ENCODE data around the gene EIF1. TPM values are rescaled to one million over a fixed set of nuclear protein-coding genes. Genes with fewer than 3 reads are reported as not detected.
"Not testable (repeated sequence)": the region's sequence is repeated elsewhere in the genome, so short reads cannot be mapped to it uniquely, and the experiment has no call there.

EIF1 gene
- total RNA-seq, 1 donor from 2014 or later: 1,012 TPM

DNA sequence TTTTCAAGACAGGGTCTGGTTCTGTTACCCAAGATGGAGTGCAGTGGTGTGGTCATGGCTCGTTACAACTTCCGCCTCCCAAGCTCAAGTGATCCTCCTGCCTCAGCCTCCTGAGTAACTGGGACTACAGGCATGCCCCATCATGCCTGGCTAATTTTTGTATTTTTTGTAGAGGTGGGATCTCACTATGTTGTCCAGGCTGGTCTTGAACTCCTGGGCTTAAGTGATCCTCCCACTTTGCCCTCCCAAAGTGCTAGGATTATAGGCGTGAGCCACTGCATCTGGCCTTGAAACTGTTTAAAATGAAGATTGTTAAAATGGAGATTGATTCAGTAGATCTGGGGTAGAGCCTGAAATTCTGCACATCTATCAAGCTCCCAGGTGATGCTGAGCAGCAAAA, 12.2 kb downstream of the EIF1 start:
- DNase-seq (ENCODE audit: low spot score): not testable (repeated sequence)

DNA sequence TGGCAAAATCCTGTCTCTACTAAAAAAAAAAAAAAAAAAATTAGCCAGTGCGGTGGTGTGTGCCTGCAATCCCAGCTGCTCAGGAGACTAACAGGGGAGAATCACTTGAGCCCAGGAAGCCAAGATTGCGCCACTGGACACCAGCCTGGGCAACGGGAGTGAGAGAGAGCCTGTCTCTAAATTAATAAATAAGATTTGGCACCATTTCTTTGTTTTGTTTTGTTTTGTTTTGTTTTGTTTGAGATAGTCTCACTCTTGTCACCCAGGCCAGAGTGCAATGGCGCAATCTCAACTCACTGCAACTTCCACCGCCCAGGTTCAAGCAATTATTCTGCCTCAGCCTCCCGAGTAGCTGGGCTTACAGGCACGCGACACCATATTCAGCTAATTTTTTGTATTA, 14.0 kb downstream of the EIF1 start:
- DNase-seq (ENCODE audit: low spot score): no peak

DNA sequence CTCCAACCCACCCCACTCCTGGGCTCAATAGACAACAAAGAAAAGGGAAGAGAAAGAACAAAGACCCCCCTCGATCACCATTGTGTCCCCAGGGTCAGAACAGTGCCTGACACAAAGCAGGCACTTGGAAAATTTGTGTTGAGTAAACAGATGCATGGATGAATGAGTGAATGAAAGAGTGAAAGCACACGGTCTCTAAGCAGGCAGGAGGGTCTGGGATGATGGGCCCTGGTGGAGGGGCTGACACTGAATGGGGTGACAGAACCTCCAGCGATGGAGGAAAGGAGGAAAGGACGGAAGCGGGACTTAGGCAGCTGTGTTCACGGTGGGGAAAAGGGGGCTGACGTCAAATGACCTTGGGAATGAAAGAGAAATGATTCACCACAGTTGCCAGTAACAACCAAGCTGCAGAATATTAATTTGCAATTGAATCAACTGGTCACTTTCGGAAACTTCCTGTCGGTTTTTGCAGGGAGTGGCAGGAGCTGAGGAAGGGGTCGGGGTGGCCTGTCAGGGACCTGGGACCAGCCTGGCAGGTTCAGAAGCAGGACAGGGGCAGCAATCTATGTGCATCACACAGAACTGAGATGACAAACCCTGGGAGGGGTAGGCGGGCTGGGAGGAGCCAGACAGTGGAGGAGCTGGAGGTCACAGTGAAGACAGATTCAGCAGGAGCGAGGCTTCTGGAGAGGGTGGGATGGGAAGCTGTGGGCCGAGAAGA, 16.7 kb downstream of the EIF1 start:
- DNase-seq (ENCODE audit: low spot score): no peak

DNA sequence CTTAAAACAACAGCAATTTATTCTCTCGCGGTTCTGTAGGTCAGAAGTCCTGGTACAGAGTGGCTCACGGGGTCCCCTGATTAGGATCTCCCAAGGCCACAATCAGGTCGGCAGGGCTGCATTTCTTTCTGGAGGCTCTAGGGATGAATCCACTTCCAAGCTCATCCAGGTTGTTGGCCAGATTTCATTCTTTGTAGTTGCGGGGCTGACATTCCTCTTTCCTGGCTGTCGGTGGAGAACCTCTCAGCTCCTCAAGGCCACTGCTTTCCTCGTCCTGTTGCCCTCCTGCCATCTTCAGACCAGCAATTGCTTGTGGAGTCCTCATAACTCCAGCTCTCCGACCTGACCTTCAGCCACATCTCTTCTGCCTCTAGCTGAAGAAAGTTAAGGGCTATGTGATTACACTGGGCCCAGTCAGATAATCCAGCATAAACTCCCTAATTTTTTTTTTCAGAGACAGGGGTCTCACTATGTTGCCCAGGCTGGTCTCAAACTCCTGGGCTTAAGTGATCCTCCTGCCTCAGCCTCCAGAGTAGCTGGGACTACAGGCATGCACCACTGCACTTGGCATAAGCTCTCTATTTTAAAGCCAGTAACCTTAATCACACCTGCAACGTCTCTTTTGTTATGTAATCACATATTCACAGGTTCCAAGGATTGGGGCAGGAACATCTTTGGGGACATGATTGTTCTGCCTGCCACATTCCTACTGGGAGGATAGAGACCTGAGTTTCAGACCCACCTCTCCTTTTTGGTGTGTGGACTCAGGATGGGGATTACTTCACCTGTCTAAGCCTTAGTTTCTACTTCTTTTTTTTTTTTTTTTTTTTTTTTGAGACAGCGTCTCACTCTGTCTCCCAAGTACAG, 19.4 kb downstream of the EIF1 start:
- no peak for DNase-seq (ENCODE audit: low spot score)

DNA sequence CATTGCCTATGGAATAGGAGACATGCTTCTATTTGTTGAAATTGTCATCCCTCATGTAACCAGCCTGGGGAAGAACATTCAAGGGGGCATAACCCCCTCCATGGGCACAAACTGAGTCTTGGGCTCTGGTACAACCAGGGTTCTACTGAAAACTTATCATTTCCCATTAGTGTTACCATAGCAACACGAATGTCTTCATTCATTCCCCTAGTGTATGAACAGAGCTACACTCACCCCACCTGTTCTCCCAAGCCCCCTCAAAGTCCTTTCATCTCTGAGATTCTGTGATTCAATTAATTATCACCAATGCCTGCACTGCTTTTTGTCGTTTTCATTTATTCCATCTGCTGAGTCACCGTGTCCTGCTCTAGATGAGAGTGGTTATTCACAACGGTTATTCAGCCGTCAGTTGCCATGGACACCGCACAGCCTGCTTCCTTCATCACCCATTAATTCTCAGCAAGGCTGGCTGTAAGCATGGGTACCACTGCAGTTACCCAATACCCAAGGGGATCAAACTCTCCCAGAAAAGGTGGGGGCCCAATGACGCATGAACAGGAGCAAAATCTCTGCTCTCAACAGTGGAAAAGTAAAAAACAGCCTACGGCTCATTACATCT, 21.9 kb downstream of the EIF1 start:
- no peak for DNase-seq (ENCODE audit: low spot score)

DNA sequence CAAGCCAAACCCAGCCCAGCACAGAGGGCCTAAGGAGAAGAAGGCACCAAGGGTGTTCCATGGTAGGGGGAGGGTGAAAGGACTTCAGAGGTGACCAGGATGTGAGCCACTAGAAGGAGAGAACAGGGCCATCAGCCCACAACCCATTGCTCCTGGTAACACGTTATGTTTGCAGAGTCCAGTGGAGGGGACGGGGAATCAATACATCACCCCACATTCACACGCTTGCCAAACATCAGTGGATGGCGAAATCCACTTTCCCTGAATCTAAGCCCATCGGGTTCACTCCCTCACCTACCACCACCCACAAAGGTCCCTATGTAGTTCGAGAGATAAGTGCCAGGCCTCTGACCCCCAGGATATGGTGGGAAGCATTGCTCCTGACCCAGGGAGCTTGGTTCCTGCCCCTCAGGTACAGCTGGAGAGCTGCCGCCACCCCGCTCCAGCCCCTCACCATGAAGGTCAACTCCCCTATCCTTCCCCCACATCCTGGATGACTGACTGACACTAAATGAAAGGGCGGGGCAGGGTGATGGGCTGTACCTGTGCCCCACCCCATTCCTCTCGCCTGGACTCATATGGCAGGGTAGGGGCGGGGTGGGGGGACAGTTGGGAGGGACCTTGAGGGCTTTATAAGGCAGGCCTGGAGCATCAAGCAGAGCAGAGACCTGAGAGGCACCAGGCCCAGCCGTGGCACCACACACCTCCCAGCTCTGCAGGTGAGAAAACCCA, 23.1 kb downstream of the EIF1 start, which contains the start of gene GAST:
GAST (plus strand) TSS at position 663 of the 732 bp plus-strand sequence. CDS start 3,106 bp downstream, outside the sequence.
- no peak for DNase-seq (ENCODE audit: low spot score)

- DNase-seq (ENCODE audit: low spot score): no peak
Observed at GRCh38 chr17:41717408-41718286, 29.0 kb downstream of the EIF1 start.

DNA sequence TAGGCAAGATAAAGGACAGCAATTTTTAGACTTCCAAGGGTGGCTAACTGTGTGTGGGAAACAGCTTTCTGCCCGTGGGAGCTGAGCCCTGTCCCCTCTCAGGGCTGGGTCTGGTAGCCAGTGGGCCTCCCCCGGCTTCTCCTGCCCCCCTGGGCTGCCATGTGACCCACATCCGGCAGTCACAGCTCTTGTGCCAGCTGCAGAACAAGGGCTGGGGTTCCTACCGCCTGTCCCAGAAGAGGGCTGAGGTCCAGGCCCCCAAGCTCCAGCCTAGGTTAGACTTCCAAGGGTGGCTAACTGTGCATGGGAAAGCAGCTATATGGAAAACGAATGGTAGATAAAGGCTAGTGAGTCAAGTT, 29.6 kb downstream of the EIF1 start:
- DNase-seq (ENCODE audit: low spot score): no peak

GRCh38 chr17:41722231-41722630, 33.5 kb downstream of the EIF1 start:
- no peak for DNase-seq (ENCODE audit: low spot score)

- DNase-seq (ENCODE audit: low spot score): no peak
Observed at GRCh38 chr17:41723801-41724475, 35.3 kb downstream of the EIF1 start.

DNA sequence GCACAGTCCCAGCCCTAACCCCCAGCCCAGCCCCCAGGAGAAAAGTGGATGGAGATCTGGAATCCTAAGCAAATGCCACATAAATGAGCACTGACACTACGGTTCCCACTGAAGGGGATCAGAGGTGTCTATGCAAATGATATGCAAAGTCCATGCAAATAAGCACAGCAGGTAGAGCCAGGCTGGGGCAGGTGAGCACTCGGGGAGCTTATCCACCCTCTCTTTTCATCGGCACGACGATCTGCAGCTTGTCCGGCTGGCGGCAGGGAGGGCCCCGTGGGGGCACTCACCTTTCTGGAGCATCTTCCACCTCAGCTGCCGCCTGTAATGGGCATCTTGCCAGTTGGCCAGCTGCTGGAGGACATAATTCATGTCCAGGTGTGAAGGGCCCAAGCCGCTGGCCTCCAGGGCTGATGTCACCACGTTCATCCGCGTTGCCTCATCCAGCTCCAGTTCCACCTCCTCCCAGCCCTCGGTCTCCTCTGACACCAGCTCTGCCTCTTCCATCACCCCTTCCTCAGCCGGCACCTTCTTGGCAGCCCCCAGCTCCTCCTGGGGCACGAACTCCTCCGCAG, 35.9 kb downstream of the EIF1 start:
- DNase-seq (ENCODE audit: low spot score): no peak

DNA sequence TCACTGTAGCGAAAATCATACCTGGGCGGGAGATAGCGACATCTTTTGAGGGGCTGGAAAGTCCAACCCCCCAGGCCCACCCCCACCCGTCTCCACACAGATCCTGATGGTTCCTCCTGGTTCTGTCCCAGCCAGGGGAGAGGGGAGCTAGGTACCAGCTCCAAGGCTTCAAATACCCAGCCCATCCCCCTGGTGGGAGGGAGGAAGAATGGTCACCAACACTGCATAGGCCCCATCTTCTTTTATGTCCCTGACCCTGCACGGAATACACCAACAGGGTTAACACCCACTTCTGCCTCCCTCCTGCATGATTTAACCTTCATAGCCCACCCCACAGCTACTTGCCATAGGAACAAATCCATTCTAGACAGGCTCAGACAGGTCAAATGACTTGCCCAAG, 36.4 kb downstream of the EIF1 start:
- no peak for DNase-seq (ENCODE audit: low spot score)

- no peak for DNase-seq (ENCODE audit: low spot score)
Observed at GRCh38 chr17:41728056-41728455, 39.4 kb downstream of the EIF1 start.

DNA sequence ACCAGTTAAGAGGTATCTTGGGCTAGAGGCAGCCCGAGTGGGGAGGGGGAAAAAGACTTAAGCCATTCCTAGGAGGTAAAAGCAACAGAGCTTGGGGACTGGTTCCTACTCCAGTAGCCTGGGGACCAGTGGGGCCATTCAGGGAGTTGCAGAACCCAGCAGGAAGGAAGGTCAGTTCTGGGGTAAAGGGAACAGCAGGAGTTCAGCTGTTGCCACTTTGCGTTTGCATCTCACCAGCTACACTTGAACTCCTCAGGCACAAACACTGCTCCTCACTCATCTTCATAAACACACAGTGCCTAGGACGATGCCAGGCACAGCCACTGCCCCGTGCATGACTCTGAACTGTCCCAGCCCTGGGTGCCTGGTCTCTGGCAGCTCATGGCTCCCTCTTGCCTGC, 41.8 kb downstream of the EIF1 start:
- no peak for DNase-seq (ENCODE audit: low spot score)

DNA sequence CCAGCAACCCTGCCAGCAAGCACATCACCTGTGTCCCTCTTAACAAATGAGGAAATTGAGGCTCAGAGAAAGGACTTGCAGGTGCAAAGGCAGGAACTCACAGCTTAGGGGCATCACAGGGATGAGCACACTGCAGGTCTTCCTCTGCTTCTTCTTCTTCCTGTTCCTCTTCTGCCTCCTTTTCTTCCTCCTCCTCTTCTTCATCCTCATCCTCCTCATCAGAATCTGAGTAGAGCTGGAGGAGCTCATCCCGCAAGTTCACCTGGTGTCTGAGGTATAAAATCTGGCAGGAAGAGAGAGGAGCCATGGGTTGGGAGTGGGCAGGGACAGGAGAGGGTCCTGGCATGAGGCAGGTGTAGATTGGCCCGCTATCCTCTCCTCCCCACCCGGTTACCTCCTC, 43.2 kb downstream of the EIF1 start:
- no peak for DNase-seq (ENCODE audit: low spot score)

- DNase-seq (ENCODE audit: low spot score): no peak
Observed at GRCh38 chr17:41733348-41734138, 44.9 kb downstream of the EIF1 start.

- DNase-seq (ENCODE audit: low spot score): no peak
Observed at GRCh38 chr17:41734139-41734948, 45.7 kb downstream of the EIF1 start, which contains the start of gene HAP1. HAP1 (minus strand) TSS chr17:41734643; CDS start chr17:41734634, 9 bp downstream.

- no peak for DNase-seq (ENCODE audit: low spot score)
Observed at GRCh38 chr17:41734949-41735313, 46.2 kb downstream of the EIF1 start.

All from ureter (tissue), 1 donor.